Retinal pigment epithelial cell (primary cell): ENCODE data around the gene ACTG1.

Source experiments
- DNase-seq: peaks from one replicate; pipeline ENCODE4 v3.0.0-alpha.2; 2010; ENCODE audit warnings: low read depth
- H3K4me3 ChIP-seq: 2 replicates; pipeline ENCODE4 v1.5.1; 2011; ENCODE audit warnings: mild to moderate bottlenecking, low read length, control low read depth, moderate library complexity
- CTCF ChIP-seq: conservative IDR thresholded peaks from 2 replicates; pipeline ENCODE4 v1.5.1; 2011; ENCODE audit warnings: low read depth, low read length, control low read depth, inconsistent platforms

The ACTG1 gene

GRCh38 chr17:81529437-81529803, 16.8 kb upstream of the ACTG1 start:
- no peak for TF ChIP-seq CTCF
- H3K4me3 ChIP-seq, result no peak overlapping the region
- no peak for DNase-seq

GRCh38 chr17:81528651-81529436, 16.2 kb upstream of the ACTG1 start:
- no peak for TF ChIP-seq CTCF
- no peak overlapping the region for H3K4me3 ChIP-seq

GRCh38 chr17:81528384-81528650, 15.7 kb upstream of the ACTG1 start:
- no peak for DNase-seq
- H3K4me3 ChIP-seq, result no peak overlapping the region
- TF ChIP-seq CTCF, result no peak

More at GRCh38 chr17:81528651-81529436, 16.2 kb upstream of the ACTG1 start:
- DNase-seq, result no peak

GRCh38 chr17:81527591-81528383, 15.2 kb upstream of the ACTG1 start, which contains the start of gene FSCN2:
FSCN2 (plus strand) TSS chr17:81528377; CDS start chr17:81528532, 155 bp downstream.
- no peak for DNase-seq
- peak; percentile 25 for TF ChIP-seq CTCF
- no peak within 1 kb of the TSS for H3K4me3 ChIP-seq

- H3K4me3 ChIP-seq, result no peak overlapping the region
- TF ChIP-seq CTCF, result no peak
Observed at GRCh38 chr17:81526662-81527571, 14.3 kb upstream of the ACTG1 start.

GRCh38 chr17:81524865-81525159, 12.2 kb upstream of the ACTG1 start:
- no peak for DNase-seq
- no peak overlapping the region for H3K4me3 ChIP-seq
- TF ChIP-seq CTCF, result no peak

More at GRCh38 chr17:81526662-81527571, 14.3 kb upstream of the ACTG1 start:
- no peak for DNase-seq
